GM12878 (cell line): ENCODE data around the gene NLRP6. TPM values are rescaled to one million over a fixed set of nuclear protein-coding genes. Genes with fewer than 3 reads are reported as not detected.

Experiments
- ASH2L ChIP-seq: fragments of 300-600, 200-600 bp; sonication (generic); IDR thresholded peaks from 2 replicates; pipeline ENCODE4 v1.6.1; 2017; ENCODE audit warnings: low read depth, mild to moderate bottlenecking, borderline replicate concordance
- BCL11A ChIP-seq: IDR thresholded peaks from 2 replicates; pipeline ENCODE4 v1.6.1; 2011; ENCODE audit warnings: low read depth, low read length
- EED ChIP-seq: sonication (generic); IDR thresholded peaks from 2 replicates; pipeline ENCODE4 v1.6.1; 2016; ENCODE audit warnings: antibody characterized with exemption, low read depth
- EP300 ChIP-seq, 2 experiments: fragments of 150-350 bp in 1 of 2; IDR thresholded peaks; 2 replicates each; pipeline ENCODE4 v1.6.1; 2011 to 2012; ENCODE audit warnings: low read depth in 2 of 2, low read length in 2 of 2, borderline replicate concordance in 1 of 2, improper control_type of control experiment in 1 of 2, inconsistent platforms in 1 of 2; ENCODE audit not compliant: control insufficient read depth in 1 of 2
- MEF2B ChIP-seq: fragments of 450-650 bp; IDR thresholded peaks from 2 replicates; pipeline ENCODE4 v1.6.1; 2018; ENCODE audit warnings: mild to moderate bottlenecking, moderate library complexity; ENCODE audit not compliant: partially characterized antibody, poor library complexity, severe bottlenecking
- NR2F1 ChIP-seq: fragments of 450-650 bp; conservative IDR thresholded peaks from 2 replicates; pipeline ENCODE4 v1.6.1; 2017; ENCODE audit warnings: mild to moderate bottlenecking
- PAX5 ChIP-seq: IDR thresholded peaks from 2 replicates; pipeline ENCODE4 v1.6.1; 2011; ENCODE audit warnings: low read depth, low read length, borderline replicate concordance
- PAX8 ChIP-seq: fragments of 450-650 bp; IDR thresholded peaks from 2 replicates; pipeline ENCODE4 v1.6.1; 2017; ENCODE audit warnings: mild to moderate bottlenecking, moderate library complexity
- SP1 ChIP-seq: IDR thresholded peaks from one replicate; pipeline ENCODE4 v1.6.1; 2011; ENCODE audit warnings: low read depth, low read length
- SRF ChIP-seq, 2 experiments: IDR thresholded peaks; 2 replicates each; pipeline ENCODE4 v1.6.1; 2011; ENCODE audit warnings: low read depth in 2 of 2, low read length in 2 of 2, mild to moderate bottlenecking in 1 of 2, moderate library complexity in 1 of 2
- STAT3 ChIP-seq: IDR thresholded peaks from 2 replicates; pipeline ENCODE4 v1.6.1; 2011; ENCODE audit warnings: low read depth, low read length, improper control_type of control experiment
- YY1 ChIP-seq: IDR thresholded peaks from 2 replicates; pipeline ENCODE4 v1.6.1; 2011; ENCODE audit warnings: low read depth, mild to moderate bottlenecking, low read length
- polyA plus RNA-seq, 11 experiments: library from polyadenylated mRNA; depleted of rRNA in 4 of 11; unstranded in 6 of 11; stranded (reverse) in 5 of 11; fragments of >200 nt; fragmentation: Nextera tagmentation in 4 of 11; fragmentation: Illumina TruSeq in 1 of 11; extraction: Ambion mirVana in 4 of 11; extraction: Trizol in 1 of 11; gene quantifications; 1 replicate in 1 of 11; 2 replicates in 10 of 11; pipeline versions ENCODE4 v1.2.1 to v1.2.3, GENCODE V29; 2011 to 2016; ENCODE audit warnings: inconsistent platforms in 2 of 11, missing spikeins in 2 of 11, low read depth in 1 of 11
- total RNA-seq, 4 experiments: library from RNA; depleted of rRNA in 3 of 4; stranded (reverse); fragments of >200 nt in 3 of 4; fragmentation: Illumina TruSeq in 1 of 4; extraction: Trizol in 1 of 4; gene quantifications; 2 replicates each; pipeline versions ENCODE4 v1.2.1 to v1.2.3, GENCODE V29; 2013 to 2021
- TF ChIP-seq, protein P1 (sequence below): IDR thresholded peaks from 2 replicates; pipeline ENCODE4 v1.6.1; 2012; ENCODE audit warnings: improper control_type of control experiment, low read depth, low read length; ENCODE audit not compliant: insufficient replicate concordance
- TF ChIP-seq, protein P2 (sequence below): fragments of 450-650 bp; IDR thresholded peaks from 2 replicates; pipeline ENCODE4 v1.6.1; 2014; ENCODE audit warnings: mild to moderate bottlenecking

Gene NLRP6
- total and polyA plus RNA-seq, 10 of the 15 experiments (the other 5 are each of a cell fraction or from before 2014, with no cell fraction given): 0.03 to 0.11 TPM; not detected in 8

DNA sequence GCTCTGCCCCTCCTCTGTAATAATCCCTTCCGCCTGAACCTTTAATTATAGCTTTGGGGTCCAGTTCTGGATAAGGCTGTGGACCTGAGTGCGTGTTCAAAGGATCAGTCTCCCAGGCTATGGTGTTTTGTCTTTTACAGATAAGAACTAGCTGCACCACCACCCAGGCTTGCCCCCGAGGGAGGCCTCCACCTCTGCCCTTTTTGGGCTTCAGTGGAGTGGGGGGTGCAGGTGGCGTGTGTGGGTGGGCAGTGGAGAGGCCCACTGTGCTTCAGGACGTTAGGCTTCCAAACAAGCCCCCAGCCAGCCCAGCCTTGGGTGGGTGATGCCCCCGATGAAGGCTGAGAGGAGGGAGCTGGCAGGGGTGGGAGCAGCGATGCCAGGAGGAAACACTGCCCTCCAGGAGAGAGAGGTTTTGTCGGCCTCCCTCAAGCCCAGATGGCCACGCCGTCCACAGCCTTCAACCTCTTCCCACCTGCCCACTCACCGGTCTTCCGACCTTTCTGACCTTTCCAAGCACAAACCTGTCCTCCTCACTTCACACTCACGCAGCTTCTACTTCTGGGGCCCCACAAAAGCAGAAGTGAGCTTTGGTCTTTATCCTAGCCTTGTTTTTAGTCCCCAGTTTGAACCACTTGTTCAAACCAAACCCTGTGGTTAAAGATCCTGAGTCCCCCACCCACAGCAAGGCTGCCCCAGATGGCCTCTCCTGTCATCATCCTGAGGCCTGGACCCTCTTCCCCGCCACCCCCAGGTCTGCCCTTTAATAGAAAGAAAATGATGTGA, 21.1 kb upstream of the NLRP6 start (continued):
- TF ChIP-seq, protein P1, sequence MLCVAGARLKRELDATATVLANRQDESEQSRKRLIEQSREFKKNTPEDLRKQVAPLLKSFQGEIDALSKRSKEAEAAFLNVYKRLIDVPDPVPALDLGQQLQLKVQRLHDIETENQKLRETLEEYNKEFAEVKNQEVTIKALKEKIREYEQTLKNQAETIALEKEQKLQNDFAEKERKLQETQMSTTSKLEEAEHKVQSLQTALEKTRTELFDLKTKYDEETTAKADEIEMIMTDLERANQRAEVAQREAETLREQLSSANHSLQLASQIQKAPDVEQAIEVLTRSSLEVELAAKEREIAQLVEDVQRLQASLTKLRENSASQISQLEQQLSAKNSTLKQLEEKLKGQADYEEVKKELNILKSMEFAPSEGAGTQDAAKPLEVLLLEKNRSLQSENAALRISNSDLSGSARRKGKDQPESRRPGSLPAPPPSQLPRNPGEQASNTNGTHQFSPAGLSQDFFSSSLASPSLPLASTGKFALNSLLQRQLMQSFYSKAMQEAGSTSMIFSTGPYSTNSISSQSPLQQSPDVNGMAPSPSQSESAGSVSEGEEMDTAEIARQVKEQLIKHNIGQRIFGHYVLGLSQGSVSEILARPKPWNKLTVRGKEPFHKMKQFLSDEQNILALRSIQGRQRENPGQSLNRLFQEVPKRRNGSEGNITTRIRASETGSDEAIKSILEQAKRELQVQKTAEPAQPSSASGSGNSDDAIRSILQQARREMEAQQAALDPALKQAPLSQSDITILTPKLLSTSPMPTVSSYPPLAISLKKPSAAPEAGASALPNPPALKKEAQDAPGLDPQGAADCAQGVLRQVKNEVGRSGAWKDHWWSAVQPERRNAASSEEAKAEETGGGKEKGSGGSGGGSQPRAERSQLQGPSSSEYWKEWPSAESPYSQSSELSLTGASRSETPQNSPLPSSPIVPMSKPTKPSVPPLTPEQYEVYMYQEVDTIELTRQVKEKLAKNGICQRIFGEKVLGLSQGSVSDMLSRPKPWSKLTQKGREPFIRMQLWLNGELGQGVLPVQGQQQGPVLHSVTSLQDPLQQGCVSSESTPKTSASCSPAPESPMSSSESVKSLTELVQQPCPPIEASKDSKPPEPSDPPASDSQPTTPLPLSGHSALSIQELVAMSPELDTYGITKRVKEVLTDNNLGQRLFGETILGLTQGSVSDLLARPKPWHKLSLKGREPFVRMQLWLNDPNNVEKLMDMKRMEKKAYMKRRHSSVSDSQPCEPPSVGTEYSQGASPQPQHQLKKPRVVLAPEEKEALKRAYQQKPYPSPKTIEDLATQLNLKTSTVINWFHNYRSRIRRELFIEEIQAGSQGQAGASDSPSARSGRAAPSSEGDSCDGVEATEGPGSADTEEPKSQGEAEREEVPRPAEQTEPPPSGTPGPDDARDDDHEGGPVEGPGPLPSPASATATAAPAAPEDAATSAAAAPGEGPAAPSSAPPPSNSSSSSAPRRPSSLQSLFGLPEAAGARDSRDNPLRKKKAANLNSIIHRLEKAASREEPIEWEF: no peak
- TF ChIP-seq EP300 (IDR thresholded peaks at IDR 0.05; ENCODE audit: borderline replicate concordance in 1 of 2, control insufficient read depth in 1 of 2, low read depth in 2 of 2, low read length in 2 of 2): 0 out of 4 replicates have a peak, but pooled peaks have one; percentile 25 to 32
- TF ChIP-seq MEF2B: peak; percentile 26
- peak; percentile 34; the same call in 1 of the 2 replicates for TF ChIP-seq PAX5
- no peak for TF ChIP-seq PAX8
- TF ChIP-seq SRF (IDR thresholded peaks at IDR 0.05; ENCODE audit: low read depth in 2 of 2, low read length in 2 of 2): no peak
- no peak for TF ChIP-seq STAT3
- TF ChIP-seq BCL11A: peak; percentile 54; the same call in 1 of the 2 replicates
- TF ChIP-seq SP1: peak; percentile 32
- TF ChIP-seq NR2F1: peak; percentile 98
- TF ChIP-seq ASH2L: no peak
- TF ChIP-seq EED: peak; percentile 65; the same call in 1 of the 2 replicates
- TF ChIP-seq, protein P2, sequence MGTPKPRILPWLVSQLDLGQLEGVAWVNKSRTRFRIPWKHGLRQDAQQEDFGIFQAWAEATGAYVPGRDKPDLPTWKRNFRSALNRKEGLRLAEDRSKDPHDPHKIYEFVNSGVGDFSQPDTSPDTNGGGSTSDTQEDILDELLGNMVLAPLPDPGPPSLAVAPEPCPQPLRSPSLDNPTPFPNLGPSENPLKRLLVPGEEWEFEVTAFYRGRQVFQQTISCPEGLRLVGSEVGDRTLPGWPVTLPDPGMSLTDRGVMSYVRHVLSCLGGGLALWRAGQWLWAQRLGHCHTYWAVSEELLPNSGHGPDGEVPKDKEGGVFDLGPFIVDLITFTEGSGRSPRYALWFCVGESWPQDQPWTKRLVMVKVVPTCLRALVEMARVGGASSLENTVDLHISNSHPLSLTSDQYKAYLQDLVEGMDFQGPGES: no peak
- no peak for TF ChIP-seq YY1
- TF ChIP-seq, all 136 proteins: peak for 23
